ENCODE measurements around the gene AHRR. TPM values are rescaled to one million over a fixed set of nuclear protein-coding genes. Genes with fewer than 3 reads are reported as not detected.
A peak's percentile ranks its signal among the peaks of the same experiment; 100 is the strongest.

Gene AHRR
- total RNA-seq, 1 donor, result 54.6 TPM

GRCh38 chr5:435156-435790 is 113.8 kb downstream of the AHRR start:
- H3K79me2 ChIP-seq (ENCODE audit: insufficient read depth, low read length), result no peaks in the 10 kb centered on the region
- peak; percentile 71 for DNase-seq (ENCODE audit: insufficient read length, low spot score, missing footprints)
- H3K27ac ChIP-seq (ENCODE audit: low read depth, low read length), result no peak overlapping the region
- H3K4me3 ChIP-seq (ENCODE audit: insufficient read depth, low read length), result no peak overlapping the region
- no peaks in the 10 kb centered on the region for H3K27me3 ChIP-seq (ENCODE audit: insufficient read depth, low read length)
- H3K9me3 ChIP-seq (ENCODE audit: low read depth, low read length), result no peaks in the 10 kb centered on the region
- TF ChIP-seq CTCF (IDR thresholded peaks at IDR 0.05; ENCODE audit: extremely low read depth, low read depth, low read length), result no peak
- no peak overlapping the region for H2AFZ ChIP-seq (ENCODE audit: low read length)
- peaks cover 6% of the 10 kb centered on the region for H3K4me1 ChIP-seq (ENCODE audit: insufficient read depth, low read length)
- no peaks in the 10 kb centered on the region for H4K20me1 ChIP-seq (ENCODE audit: insufficient read depth, low read length)
- no peak overlapping the region for H3K4me2 ChIP-seq (ENCODE audit: insufficient read depth, low read length)
- peaks cover 53% of the 10 kb centered on the region for H3K36me3 ChIP-seq (ENCODE audit: insufficient read depth, low read length)

- Histone ChIP-seq H2AFZ (ENCODE audit: low read length) (no peak overlapping the region), H3K4me3 (ENCODE audit: insufficient read depth, low read length) (no peak overlapping the region), H4K20me1 (ENCODE audit: insufficient read depth, low read length) (no peaks in the 10 kb centered on the region), H3K36me3 (ENCODE audit: insufficient read depth, low read length) (peaks cover 44% of the 10 kb centered on the region), H3K79me2 (ENCODE audit: insufficient read depth, low read length) (no peaks in the 10 kb centered on the region), H3K4me2 (ENCODE audit: insufficient read depth, low read length) (no peak overlapping the region), H3K27me3 (ENCODE audit: insufficient read depth, low read length) (no peaks in the 10 kb centered on the region), H3K9me3 (ENCODE audit: low read depth, low read length) (no peaks in the 10 kb centered on the region), H3K27ac (ENCODE audit: low read depth, low read length) (no peak overlapping the region), H3K4me1 (ENCODE audit: insufficient read depth, low read length) (no peaks in the 10 kb centered on the region)
- TF ChIP-seq CTCF (IDR thresholded peaks at IDR 0.05; ENCODE audit: extremely low read depth, low read depth, low read length), result peak; percentile 52
- DNase-seq (ENCODE audit: insufficient read length, low spot score, missing footprints), result peak; percentile 95
Measured at GRCh38 chr5:435961-436640, 114.6 kb downstream of the AHRR start.

- H3K4me1 ChIP-seq (ENCODE audit: insufficient read depth, low read length), result no peaks in the 10 kb centered on the region
- no peak overlapping the region for H3K4me2 ChIP-seq (ENCODE audit: insufficient read depth, low read length)
- no peak overlapping the region for H3K27ac ChIP-seq (ENCODE audit: low read depth, low read length)
- no peak overlapping the region for H3K4me3 ChIP-seq (ENCODE audit: insufficient read depth, low read length)
- peaks cover 40% of the 10 kb centered on the region for H3K36me3 ChIP-seq (ENCODE audit: insufficient read depth, low read length)
- no peaks in the 10 kb centered on the region for H3K79me2 ChIP-seq (ENCODE audit: insufficient read depth, low read length)
- no peak overlapping the region for H2AFZ ChIP-seq (ENCODE audit: low read length)
- no peaks in the 10 kb centered on the region for H3K9me3 ChIP-seq (ENCODE audit: low read depth, low read length)
- no peaks in the 10 kb centered on the region for H4K20me1 ChIP-seq (ENCODE audit: insufficient read depth, low read length)
- H3K27me3 ChIP-seq (ENCODE audit: insufficient read depth, low read length), result no peaks in the 10 kb centered on the region
- TF ChIP-seq CTCF (IDR thresholded peaks at IDR 0.05; ENCODE audit: extremely low read depth, low read depth, low read length), result peak; percentile 0
- DNase-seq (ENCODE audit: insufficient read length, low spot score, missing footprints), result no peak
Measured at GRCh38 chr5:436641-436975, 115.1 kb downstream of the AHRR start.

GRCh38 chr5:437281-437771 is 115.8 kb downstream of the AHRR start:
- Histone ChIP-seq H3K9me3 (ENCODE audit: low read depth, low read length) (no peaks in the 10 kb centered on the region), H3K79me2 (ENCODE audit: insufficient read depth, low read length) (peaks cover 5% of the 10 kb centered on the region), H2AFZ (ENCODE audit: low read length) (no peak overlapping the region), H3K4me2 (ENCODE audit: insufficient read depth, low read length) (no peak overlapping the region), H3K27me3 (ENCODE audit: insufficient read depth, low read length) (no peaks in the 10 kb centered on the region), H3K4me1 (ENCODE audit: insufficient read depth, low read length) (peaks cover 6% of the 10 kb centered on the region), H3K4me3 (ENCODE audit: insufficient read depth, low read length) (no peak overlapping the region), H3K27ac (ENCODE audit: low read depth, low read length) (no peak overlapping the region), H3K36me3 (ENCODE audit: insufficient read depth, low read length) (peaks cover 33% of the 10 kb centered on the region), H4K20me1 (ENCODE audit: insufficient read depth, low read length) (no peaks in the 10 kb centered on the region)
- peak; percentile 80 for DNase-seq (ENCODE audit: insufficient read length, low spot score, missing footprints)
- TF ChIP-seq CTCF (IDR thresholded peaks at IDR 0.05; ENCODE audit: extremely low read depth, low read depth, low read length), result no peak

All from osteoblast (primary cell).